HEK293T (cell line): ENCODE data around the gene HLA-DOA.

ENCODE experiments used
- CTCF ChIA-PET: fragments of 350-600 bp; formaldehyde crosslinking; extraction: SDS; loops from one replicate; lab custom pipeline; 2021; ENCODE audit warnings: antibody characterized with exemption, inconsistent platforms; lab: Yijun Ruan, JAX
- POLR2A ChIA-PET: fragments of 350-600 bp; formaldehyde crosslinking; extraction: SDS; loops from one replicate; lab custom pipeline; 2020; ENCODE audit warnings: antibody characterized with exemption, inconsistent platforms; lab: Yijun Ruan, JAX
- DNase-seq: peaks from one replicate; pipeline ENCODE4 v3.0.0; 2012; ENCODE audit warnings: mixed read lengths; ENCODE audit errors: extremely low spot score
- ARNT ChIP-seq: fragments of 450-650 bp; IDR thresholded peaks from 2 replicates; pipeline ENCODE4 v1.6.1; 2017; ENCODE audit warnings: mild to moderate bottlenecking
- BHLHE40 ChIP-seq: fragments of 450-650 bp; IDR thresholded peaks from 2 replicates; pipeline ENCODE4 v1.6.1; 2016; ENCODE audit warnings: mild to moderate bottlenecking, moderate library complexity, borderline replicate concordance
- CTBP1 ChIP-seq: fragments of 450-650 bp; IDR thresholded peaks from 2 replicates; pipeline ENCODE4 v1.6.1; 2016; ENCODE audit warnings: borderline replicate concordance
- ELF4 ChIP-seq: fragments of 450-650 bp; IDR thresholded peaks from 2 replicates; pipeline ENCODE4 v1.6.1; 2017; ENCODE audit warnings: antibody characterized with exemption
- FOXA1 ChIP-seq: fragments of 450-650 bp; IDR thresholded peaks from 2 replicates; pipeline ENCODE4 v1.6.1; 2016; ENCODE audit warnings: mild to moderate bottlenecking
- FOXK2 ChIP-seq: fragments of 450-650 bp; IDR thresholded peaks from 2 replicates; pipeline ENCODE4 v1.6.1; 2016; ENCODE audit warnings: mild to moderate bottlenecking
- FOXM1 ChIP-seq: fragments of 450-650 bp; IDR thresholded peaks from 2 replicates; pipeline ENCODE4 v1.6.1; 2017; ENCODE audit warnings: mild to moderate bottlenecking, borderline replicate concordance
- HDGF ChIP-seq: fragments of 450-650 bp; IDR thresholded peaks from 2 replicates; pipeline ENCODE4 v1.6.1; 2017; ENCODE audit warnings: antibody characterized with exemption, borderline replicate concordance
- L3MBTL2 ChIP-seq: fragments of 450-650 bp; conservative IDR thresholded peaks from 2 replicates; pipeline ENCODE4 v1.6.1; 2016; ENCODE audit warnings: mild to moderate bottlenecking
- LEF1 ChIP-seq: fragments of 450-650 bp; IDR thresholded peaks from 2 replicates; pipeline ENCODE4 v1.6.1; 2017; ENCODE audit warnings: mild to moderate bottlenecking, borderline replicate concordance
- NFRKB ChIP-seq: fragments of 450-650 bp; IDR thresholded peaks from 2 replicates; pipeline ENCODE4 v1.6.1; 2016; ENCODE audit warnings: mild to moderate bottlenecking, moderate library complexity
- SP1 ChIP-seq: fragments of 450-650 bp; IDR thresholded peaks from 2 replicates; pipeline ENCODE4 v1.6.1; 2017
- SUZ12 ChIP-seq: fragments of 450-650 bp; IDR thresholded peaks from 2 replicates; pipeline ENCODE4 v1.6.1; 2016; ENCODE audit warnings: mild to moderate bottlenecking
- TARDBP ChIP-seq: fragments of 450-650 bp; IDR thresholded peaks from 2 replicates; pipeline ENCODE4 v1.6.1; 2016
- ZNF384 ChIP-seq: fragments of 450-650 bp; IDR thresholded peaks from 2 replicates; pipeline ENCODE4 v1.6.1; 2016
- TF ChIP-seq, protein P1 (sequence below): fragments of 450-650 bp; IDR thresholded peaks from 2 replicates; pipeline ENCODE4 v1.6.1; 2016

Gene HLA-DOA

DNA sequence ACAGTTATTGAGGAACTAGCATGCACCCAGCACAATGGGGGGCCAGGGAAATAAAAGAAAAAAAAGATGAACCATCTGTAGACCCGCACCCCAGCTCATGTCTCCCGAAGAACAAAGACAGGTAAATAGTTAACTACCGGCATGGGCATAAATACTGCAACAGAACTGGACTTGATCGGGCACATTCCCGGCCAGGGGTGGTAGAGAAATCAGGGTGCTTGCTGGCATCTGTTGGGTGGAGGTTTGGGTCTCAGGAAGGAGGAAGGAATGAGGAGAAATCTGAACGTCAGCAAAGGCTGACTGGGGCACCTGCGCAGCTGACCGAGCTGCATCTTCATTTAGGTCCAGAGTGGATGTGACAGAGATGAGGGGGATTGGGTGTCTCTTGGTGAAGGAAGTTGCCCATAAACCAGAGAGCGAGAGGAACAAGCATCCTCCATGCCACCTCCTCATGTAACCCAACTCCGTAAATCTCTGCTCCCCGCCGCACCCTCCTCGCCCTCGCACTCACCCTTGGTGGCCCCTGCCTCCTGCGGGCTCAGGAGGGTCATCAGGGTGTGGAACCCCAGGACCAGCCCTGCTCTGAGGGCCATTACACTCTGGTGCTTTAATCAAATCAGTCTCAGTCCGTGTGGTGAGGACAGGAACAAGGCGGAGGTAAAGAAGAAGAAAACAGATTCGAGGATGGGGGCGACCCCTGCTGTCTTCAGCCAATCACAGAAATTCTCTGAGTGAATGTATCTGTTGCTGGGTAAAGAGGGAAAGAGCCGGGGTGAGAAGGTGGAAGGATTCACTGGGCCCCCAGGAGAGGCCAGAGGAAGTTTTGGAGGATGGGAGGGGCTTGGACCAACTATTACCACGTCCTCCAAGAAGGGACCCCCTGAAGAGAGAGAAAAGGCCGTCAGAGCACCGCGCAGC is at the start of gene HLA-DOA:
Gene HLA-DOA, minus strand, starts transcription at position 648 of the 918 bp plus-strand sequence.
- POLR2A ChIA-PET, result no interaction called here

DNA sequence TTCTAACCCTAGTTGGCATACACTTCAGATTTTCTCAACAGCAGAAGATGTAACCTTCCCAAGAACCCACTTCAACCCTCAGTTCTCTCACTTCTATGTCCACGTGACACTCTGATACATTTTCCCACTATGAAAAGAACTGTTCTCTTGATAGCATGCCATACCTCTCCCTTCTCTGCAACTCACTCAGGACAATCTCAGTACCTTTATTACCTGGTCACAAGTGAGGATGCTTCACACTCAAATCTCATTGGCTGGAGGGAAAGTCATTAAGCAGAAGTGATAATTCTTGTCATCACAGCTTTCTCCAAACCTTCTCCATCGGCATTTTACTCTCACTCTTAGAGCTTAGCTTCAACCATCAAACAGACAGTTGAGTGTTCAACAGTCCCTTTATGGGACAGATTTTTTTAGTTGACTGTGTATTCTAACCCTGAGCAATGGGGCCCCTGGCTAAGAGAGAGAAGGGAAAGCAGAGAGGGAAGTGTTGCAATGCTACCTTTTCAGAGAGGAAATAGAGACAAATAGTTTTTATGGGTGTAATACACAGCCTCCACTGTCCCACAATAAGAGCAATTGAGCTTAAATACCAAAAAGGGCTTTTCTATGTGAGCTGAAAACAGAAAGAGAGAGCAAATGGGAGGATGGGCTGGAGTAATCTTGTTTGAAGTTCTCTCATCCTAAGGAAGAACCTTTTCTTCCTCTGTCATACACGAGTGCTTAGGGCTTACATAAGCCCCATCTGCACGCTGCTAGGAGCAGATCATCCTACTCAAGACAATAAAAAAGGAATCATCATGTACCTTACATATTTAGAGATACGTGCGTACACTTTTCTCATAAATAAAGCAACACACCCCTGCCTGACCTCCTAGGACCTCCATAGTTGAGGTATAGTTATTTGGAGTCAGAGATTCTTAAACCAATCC is 48.1 kb upstream of the HLA-DOA start:
- POLR2A ChIA-PET, result no interaction called here
- DNase-seq, result no peak
- CTCF ChIA-PET, result no interaction called here
- TF ChIP-seq SUZ12 (no peak), L3MBTL2 (no peak), LEF1 (no peak), FOXA1 (no peak), FOXM1 (no peak), SP1 (no peak)
- TF ChIP-seq, protein P1, sequence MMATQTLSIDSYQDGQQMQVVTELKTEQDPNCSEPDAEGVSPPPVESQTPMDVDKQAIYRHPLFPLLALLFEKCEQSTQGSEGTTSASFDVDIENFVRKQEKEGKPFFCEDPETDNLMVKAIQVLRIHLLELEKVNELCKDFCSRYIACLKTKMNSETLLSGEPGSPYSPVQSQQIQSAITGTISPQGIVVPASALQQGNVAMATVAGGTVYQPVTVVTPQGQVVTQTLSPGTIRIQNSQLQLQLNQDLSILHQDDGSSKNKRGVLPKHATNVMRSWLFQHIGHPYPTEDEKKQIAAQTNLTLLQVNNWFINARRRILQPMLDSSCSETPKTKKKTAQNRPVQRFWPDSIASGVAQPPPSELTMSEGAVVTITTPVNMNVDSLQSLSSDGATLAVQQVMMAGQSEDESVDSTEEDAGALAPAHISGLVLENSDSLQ, result no peak

More for the DNA sequence above, at the start of gene HLA-DOA:
- CTCF ChIA-PET, result interaction anchor here (1.0 kb wide), 1 partner anchor 25 kb away, joined by 3 read pairs; no protein-coding TSS in a partner anchor
- no peak for TF ChIP-seq L3MBTL2
- no peak for TF ChIP-seq FOXM1
- no peak for TF ChIP-seq SUZ12
- no peak for TF ChIP-seq FOXA1
- TF ChIP-seq BHLHE40, result no peak
- TF ChIP-seq, protein P1, result no peak
- TF ChIP-seq LEF1, result no peak
- no peak for TF ChIP-seq ELF4
- TF ChIP-seq HDGF, result no peak
- TF ChIP-seq ARNT, result no peak
- TF ChIP-seq ZNF384, result no peak
- TF ChIP-seq NFRKB, result no peak
- TF ChIP-seq CTBP1, result no peak
- TF ChIP-seq FOXK2, result no peak
- TF ChIP-seq SP1, result no peak
- no peak for TF ChIP-seq TARDBP
- DNase-seq, result peak; percentile 82

- DNase-seq, result no peak
- POLR2A ChIA-PET, result no interaction called here
- CTCF ChIA-PET, result no interaction called here
- TF ChIP-seq BHLHE40 (no peak), HDGF (no peak), FOXM1 (no peak), FOXA1 (no peak), ARNT (no peak), SP1 (no peak), L3MBTL2 (no peak), FOXK2 (no peak), CTBP1 (no peak), SUZ12 (no peak), ZNF384 (no peak), NFRKB (no peak), ELF4 (no peak), LEF1 (no peak), TARDBP (no peak)
- TF ChIP-seq, protein P1, result no peak
Observed at GRCh38 chr6:33053230-33053629, 43.8 kb upstream of the HLA-DOA start.

DNA sequence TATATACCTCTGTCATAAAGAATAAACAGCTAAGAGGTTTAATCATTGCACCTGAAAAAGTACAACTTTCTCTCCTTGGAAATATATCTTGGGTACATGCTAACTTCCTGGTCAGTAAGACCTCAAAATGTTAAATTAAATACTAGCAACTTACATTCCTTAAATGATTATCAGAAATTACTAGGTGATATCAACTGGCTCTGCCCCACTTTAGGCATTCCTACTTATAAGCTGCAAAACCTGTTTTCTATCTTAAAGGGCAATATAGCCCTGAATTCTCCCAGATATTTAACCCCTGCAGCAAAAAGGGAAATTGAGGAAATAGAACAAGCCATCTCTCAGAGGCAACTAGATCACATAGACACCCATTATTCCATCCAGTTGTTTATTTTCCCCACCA is 43.2 kb upstream of the HLA-DOA start:
- DNase-seq, result no peak
- ChIA-PET CTCF (no interaction called here), POLR2A (no interaction called here)
- TF ChIP-seq LEF1, result no peak
- TF ChIP-seq, protein P1, result no peak
- TF ChIP-seq BHLHE40, result no peak
- TF ChIP-seq NFRKB, result no peak
- no peak for TF ChIP-seq ELF4
- no peak for TF ChIP-seq SUZ12
- no peak for TF ChIP-seq ARNT
- TF ChIP-seq HDGF, result no peak
- TF ChIP-seq CTBP1, result no peak
- no peak for TF ChIP-seq FOXA1
- TF ChIP-seq TARDBP, result no peak
- TF ChIP-seq SP1, result no peak
- no peak for TF ChIP-seq FOXM1
- no peak for TF ChIP-seq L3MBTL2
- no peak for TF ChIP-seq ZNF384
